ENCODE measurements around the gene CDK5RAP2.

CDK5RAP2 gene

GRCh38 chr9:120526534-120526933, 53.4 kb downstream of the CDK5RAP2 start:
- no peak overlapping the region for H3K4me3 ChIP-seq (replicated peaks; ENCODE audit: insufficient read depth, low read length)
- TF ChIP-seq SPI1 (IDR thresholded peaks at IDR 0.05; ENCODE audit: borderline replicate concordance, low read depth) (no peak), GABPA (IDR thresholded peaks at IDR 0.05; ENCODE audit: low read depth) (no peak), CTCF (IDR thresholded peaks at IDR 0.05; ENCODE audit: insufficient read depth, low read length) (no peak), POLR2AphosphoS5 (IDR thresholded peaks at IDR 0.05; ENCODE audit: low read depth) (no peak), REST (IDR thresholded peaks at IDR 0.05; ENCODE audit: insufficient replicate concordance, low read depth) (no peak)
- DNase-seq (ENCODE audit: low read depth in 1 of 2, low spot score in 1 of 2): no peak
- H3K27ac ChIP-seq (replicated peaks): no peak overlapping the region
- no peaks in the 10 kb centered on the region for H3K27me3 ChIP-seq (ENCODE audit: insufficient read depth, poor library complexity, severe bottlenecking)

GRCh38 chr9:120524863-120525262, 55.1 kb downstream of the CDK5RAP2 start:
- Histone ChIP-seq H3K27ac (replicated peaks) (no peak overlapping the region), H3K27me3 (ENCODE audit: insufficient read depth, poor library complexity, severe bottlenecking) (no peaks in the 10 kb centered on the region), H3K4me3 (replicated peaks; ENCODE audit: insufficient read depth, low read length) (no peak overlapping the region)
- TF ChIP-seq POLR2AphosphoS5 (IDR thresholded peaks at IDR 0.05; ENCODE audit: low read depth) (no peak), GABPA (IDR thresholded peaks at IDR 0.05; ENCODE audit: low read depth) (no peak), REST (IDR thresholded peaks at IDR 0.05; ENCODE audit: insufficient replicate concordance, low read depth) (no peak), SPI1 (IDR thresholded peaks at IDR 0.05; ENCODE audit: borderline replicate concordance, low read depth) (no peak), CTCF (IDR thresholded peaks at IDR 0.05; ENCODE audit: insufficient read depth, low read length) (no peak)
- DNase-seq (ENCODE audit: low read depth in 1 of 2, low spot score in 1 of 2): no peak

GRCh38 chr9:120524038-120524437, 55.9 kb downstream of the CDK5RAP2 start:
- no peak overlapping the region for H3K27ac ChIP-seq (replicated peaks)
- DNase-seq (ENCODE audit: low read depth in 1 of 2, low spot score in 1 of 2): no peak
- no peak for TF ChIP-seq POLR2AphosphoS5 (IDR thresholded peaks at IDR 0.05; ENCODE audit: low read depth)
- no peak for TF ChIP-seq GABPA (IDR thresholded peaks at IDR 0.05; ENCODE audit: low read depth)
- TF ChIP-seq SPI1 (IDR thresholded peaks at IDR 0.05; ENCODE audit: borderline replicate concordance, low read depth): no peak
- TF ChIP-seq CTCF (IDR thresholded peaks at IDR 0.05; ENCODE audit: insufficient read depth, low read length): no peak
- TF ChIP-seq REST (IDR thresholded peaks at IDR 0.05; ENCODE audit: insufficient replicate concordance, low read depth): no peak
- no peak overlapping the region for H3K4me3 ChIP-seq (replicated peaks; ENCODE audit: insufficient read depth, low read length)
- H3K27me3 ChIP-seq (ENCODE audit: insufficient read depth, poor library complexity, severe bottlenecking): no peaks in the 10 kb centered on the region
